Measurements from ENCODE around the gene ZNF429. TPM values are rescaled to one million over a fixed set of nuclear protein-coding genes. Genes with fewer than 3 reads are reported as not detected.

ZNF429 gene
- total RNA-seq = 10 to 100 TPM; 15.7 to 21.0 (median 18.7) TPM
- total RNA-seq (2013) = 16.7 TPM

DNA sequence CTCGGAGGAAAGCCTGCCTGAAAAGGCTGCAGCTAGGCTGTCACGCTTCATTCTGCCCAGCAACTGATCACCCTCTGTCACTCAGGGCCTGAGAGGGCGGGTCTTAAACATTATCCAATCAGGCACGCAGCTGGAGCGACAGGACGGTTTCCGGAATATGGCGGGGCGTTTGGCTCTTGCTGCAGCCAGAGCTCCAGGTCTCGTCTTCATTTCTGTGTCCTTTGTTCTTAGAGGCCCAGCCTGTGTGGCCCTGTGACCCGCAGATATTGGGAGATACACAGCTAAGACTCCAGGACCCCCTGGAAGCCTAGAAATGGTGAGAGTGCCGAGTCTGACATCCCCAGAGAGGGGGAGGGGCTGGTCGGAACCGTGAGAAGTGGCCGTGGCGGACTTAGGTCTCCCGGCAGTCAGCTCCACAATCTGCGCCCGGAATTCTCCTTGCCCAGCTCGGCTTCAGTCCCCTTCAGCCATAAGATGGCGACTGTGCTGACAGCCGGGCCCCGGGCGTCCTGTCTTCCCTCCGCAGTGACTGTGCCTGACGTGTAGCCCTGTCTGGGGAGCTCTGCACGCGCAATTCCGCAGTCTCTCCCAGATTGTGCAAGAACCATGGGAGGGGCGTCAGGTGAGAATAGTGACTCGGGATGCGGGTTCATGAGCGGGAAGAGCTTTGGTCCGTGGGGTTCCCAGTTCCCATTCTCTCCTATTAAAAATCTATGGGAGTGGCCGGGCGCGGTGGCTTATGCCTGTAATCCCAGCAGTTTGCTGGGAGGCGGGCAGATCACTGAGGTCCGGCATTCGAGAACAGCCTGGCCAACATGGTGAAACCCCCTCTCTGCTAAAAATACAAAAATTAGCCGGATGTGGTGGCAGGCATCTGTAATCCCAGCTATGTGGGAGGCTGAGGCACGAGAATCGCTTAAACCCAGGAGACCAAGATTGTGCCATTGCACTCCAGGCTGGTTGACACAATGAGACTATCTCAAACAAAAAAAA, at the start of gene ZNF429:
TSS of gene ZNF429 (plus strand) at position 144 of the 993 bp plus-strand sequence. CDS start at position 314, 170 bp downstream.
- Mint-ChIP-seq H3K4me1 (peaks cover 28 to 37% of the 10 kb centered on the region in 2 donors), H3K27me3 (ENCODE audit: low read depth in 2 of 2) (no peaks in the 10 kb centered on the region), H3K4me3 (peak within 1 kb of the TSS; percentile 98), H3K27ac (peak within 1 kb of the TSS; percentile 98 to 99), H3K9me3 (no peaks in the 10 kb centered on the region), H3K36me3 (no peaks in the 10 kb centered on the region)
- ATAC-seq (peak; percentile 98 to 100 (median 99)), DNase-seq (peak; percentile 86 to 96)
- peaks cover 22% of the 10 kb centered on the region for H3K4me1 ChIP-seq (ENCODE audit: control insufficient read depth, insufficient read depth, low read length)
- no peaks in the 10 kb centered on the region for H3K9me3 ChIP-seq (ENCODE audit: control insufficient read depth, insufficient read depth, low read length)
- peak within 1 kb of the TSS; percentile 92 for H3K27ac ChIP-seq (ENCODE audit: low read length)
- no peaks in the 10 kb centered on the region for H3K27me3 ChIP-seq (ENCODE audit: control insufficient read depth, insufficient read depth, low read length)
- H3K4me3 ChIP-seq (ENCODE audit: low read length) = peak within 1 kb of the TSS; percentile 86
- intact Hi-C loops (cut with micrococcal nuclease) = loop anchor here (1.0 to 10.0 kb wide), 5 partner anchors 147 to 361 kb away; partner anchors contain the start of genes ZNF100, ZNF43, ZNF431 and ZNF708
- WGBS (ENCODE audit: insufficient coverage) = 3% methylated on average over 43 of the region's 43 CpGs
- H3K36me3 ChIP-seq (ENCODE audit: control insufficient read depth, insufficient read depth, low read length) = no peaks in the 10 kb centered on the region
- TF ChIP-seq, protein P1, sequence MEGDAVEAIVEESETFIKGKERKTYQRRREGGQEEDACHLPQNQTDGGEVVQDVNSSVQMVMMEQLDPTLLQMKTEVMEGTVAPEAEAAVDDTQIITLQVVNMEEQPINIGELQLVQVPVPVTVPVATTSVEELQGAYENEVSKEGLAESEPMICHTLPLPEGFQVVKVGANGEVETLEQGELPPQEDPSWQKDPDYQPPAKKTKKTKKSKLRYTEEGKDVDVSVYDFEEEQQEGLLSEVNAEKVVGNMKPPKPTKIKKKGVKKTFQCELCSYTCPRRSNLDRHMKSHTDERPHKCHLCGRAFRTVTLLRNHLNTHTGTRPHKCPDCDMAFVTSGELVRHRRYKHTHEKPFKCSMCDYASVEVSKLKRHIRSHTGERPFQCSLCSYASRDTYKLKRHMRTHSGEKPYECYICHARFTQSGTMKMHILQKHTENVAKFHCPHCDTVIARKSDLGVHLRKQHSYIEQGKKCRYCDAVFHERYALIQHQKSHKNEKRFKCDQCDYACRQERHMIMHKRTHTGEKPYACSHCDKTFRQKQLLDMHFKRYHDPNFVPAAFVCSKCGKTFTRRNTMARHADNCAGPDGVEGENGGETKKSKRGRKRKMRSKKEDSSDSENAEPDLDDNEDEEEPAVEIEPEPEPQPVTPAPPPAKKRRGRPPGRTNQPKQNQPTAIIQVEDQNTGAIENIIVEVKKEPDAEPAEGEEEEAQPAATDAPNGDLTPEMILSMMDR (IDR thresholded peaks at IDR 0.05) = no peak

GRCh38 chr19:21460686-21461085, 44.7 kb upstream of the ZNF429 start:
- Mint-ChIP-seq H3K9me3 (peaks cover 2 to 14% of the 10 kb centered on the region in 2 donors), H3K4me3 (no peak overlapping the region)
- H3K9me3 ChIP-seq (ENCODE audit: control insufficient read depth, insufficient read depth, low read length) = peaks cover 18% of the 10 kb centered on the region

DNA sequence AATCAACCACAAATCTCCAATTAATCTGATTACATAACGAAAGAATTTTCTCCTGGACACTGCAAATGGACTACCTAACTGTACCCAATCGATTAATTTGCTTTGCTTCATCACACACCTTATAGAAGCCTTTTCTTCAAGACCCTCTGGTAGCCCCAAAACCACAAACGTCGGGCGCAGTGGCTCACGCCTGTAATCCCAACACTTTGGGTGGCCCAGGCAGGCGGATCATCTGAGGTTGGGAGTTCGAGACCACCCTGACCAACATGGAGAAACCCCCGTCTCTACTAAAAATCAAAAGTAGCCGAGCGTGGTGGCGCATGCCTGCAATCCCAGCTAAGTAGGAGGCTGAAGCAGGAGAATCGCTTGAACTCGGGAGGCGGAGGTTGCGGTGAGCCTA, 42.9 kb upstream of the ZNF429 start:
- no peaks in the 10 kb centered on the region for H3K36me3 Mint-ChIP-seq
- H3K27ac ChIP-seq (ENCODE audit: low read length) = no peak overlapping the region
- H3K9me3 Mint-ChIP-seq = peaks cover under 1 to 13% of the 10 kb centered on the region in 2 donors
- ATAC-seq = no peak
- peaks cover 10% of the 10 kb centered on the region for H3K4me1 ChIP-seq (ENCODE audit: control insufficient read depth, insufficient read depth, low read length)
- no peak overlapping the region for H3K27ac Mint-ChIP-seq
- H3K36me3 ChIP-seq (ENCODE audit: control insufficient read depth, insufficient read depth, low read length) = no peaks in the 10 kb centered on the region
- H3K27me3 Mint-ChIP-seq (ENCODE audit: low read depth in 2 of 2) = no peaks in the 10 kb centered on the region
- TF ChIP-seq, protein P1 (IDR thresholded peaks at IDR 0.05) = no peak
- no peak for DNase-seq
- no peak overlapping the region for H3K4me3 Mint-ChIP-seq
- WGBS (ENCODE audit: insufficient coverage) = 93% methylated on average over 16 of the region's 16 CpGs
- no peaks in the 10 kb centered on the region for H3K27me3 ChIP-seq (ENCODE audit: control insufficient read depth, insufficient read depth, low read length)
- no peak overlapping the region for H3K4me3 ChIP-seq (ENCODE audit: low read length)
- intact Hi-C loops (cut with micrococcal nuclease) = no loop called here
- H3K4me1 Mint-ChIP-seq = peaks cover 7% of the 10 kb centered on the region in 2 donors
- H3K9me3 ChIP-seq (ENCODE audit: control insufficient read depth, insufficient read depth, low read length) = peaks cover 14% of the 10 kb centered on the region

More at GRCh38 chr19:21460686-21461085, 44.7 kb upstream of the ZNF429 start:
- Histone ChIP-seq H3K36me3 (ENCODE audit: control insufficient read depth, insufficient read depth, low read length) (no peaks in the 10 kb centered on the region), H3K27ac (ENCODE audit: low read length) (no peak overlapping the region), H3K4me3 (ENCODE audit: low read length) (no peak overlapping the region), H3K4me1 (ENCODE audit: control insufficient read depth, insufficient read depth, low read length) (peaks cover 10% of the 10 kb centered on the region), H3K27me3 (ENCODE audit: control insufficient read depth, insufficient read depth, low read length) (no peaks in the 10 kb centered on the region)
- peaks cover 7% of the 10 kb centered on the region in 2 donors for H3K4me1 Mint-ChIP-seq
- H3K36me3 Mint-ChIP-seq = no peaks in the 10 kb centered on the region
- H3K27me3 Mint-ChIP-seq (ENCODE audit: low read depth in 2 of 2) = no peaks in the 10 kb centered on the region
- TF ChIP-seq, protein P1 (IDR thresholded peaks at IDR 0.05) = no peak
- ATAC-seq (no peak), DNase-seq (no peak)
- no peak overlapping the region for H3K27ac Mint-ChIP-seq
- intact Hi-C loops (cut with micrococcal nuclease) = no loop called here
